ENCODE data around the gene STPG4.

DNA sequence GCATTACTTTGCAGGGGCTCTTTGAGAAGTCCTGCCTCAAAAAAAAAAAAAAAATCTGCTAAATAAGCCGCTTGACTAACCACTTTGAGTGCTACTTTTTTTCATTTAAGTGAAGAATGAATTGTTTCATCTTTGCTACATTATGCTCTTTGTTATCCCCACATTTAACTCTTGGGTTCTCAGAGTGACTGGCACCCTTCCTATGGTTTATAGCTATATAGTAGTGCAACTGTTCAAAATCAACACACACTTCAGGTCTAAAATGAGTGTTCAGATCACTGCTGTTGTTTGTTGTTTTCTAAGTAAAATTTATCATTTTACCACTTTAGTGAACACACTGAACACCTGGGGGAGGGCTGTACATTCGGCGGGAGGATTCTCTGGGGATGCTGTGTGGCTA, 13.6 kb downstream of the STPG4 start:
- TF ChIP-seq POLR2A (IDR thresholded peaks at IDR 0.05) = no peak
- TF ChIP-seq, protein P1, sequence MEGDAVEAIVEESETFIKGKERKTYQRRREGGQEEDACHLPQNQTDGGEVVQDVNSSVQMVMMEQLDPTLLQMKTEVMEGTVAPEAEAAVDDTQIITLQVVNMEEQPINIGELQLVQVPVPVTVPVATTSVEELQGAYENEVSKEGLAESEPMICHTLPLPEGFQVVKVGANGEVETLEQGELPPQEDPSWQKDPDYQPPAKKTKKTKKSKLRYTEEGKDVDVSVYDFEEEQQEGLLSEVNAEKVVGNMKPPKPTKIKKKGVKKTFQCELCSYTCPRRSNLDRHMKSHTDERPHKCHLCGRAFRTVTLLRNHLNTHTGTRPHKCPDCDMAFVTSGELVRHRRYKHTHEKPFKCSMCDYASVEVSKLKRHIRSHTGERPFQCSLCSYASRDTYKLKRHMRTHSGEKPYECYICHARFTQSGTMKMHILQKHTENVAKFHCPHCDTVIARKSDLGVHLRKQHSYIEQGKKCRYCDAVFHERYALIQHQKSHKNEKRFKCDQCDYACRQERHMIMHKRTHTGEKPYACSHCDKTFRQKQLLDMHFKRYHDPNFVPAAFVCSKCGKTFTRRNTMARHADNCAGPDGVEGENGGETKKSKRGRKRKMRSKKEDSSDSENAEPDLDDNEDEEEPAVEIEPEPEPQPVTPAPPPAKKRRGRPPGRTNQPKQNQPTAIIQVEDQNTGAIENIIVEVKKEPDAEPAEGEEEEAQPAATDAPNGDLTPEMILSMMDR (IDR thresholded peaks at IDR 0.05) = no peak
- no peak for TF ChIP-seq POLR2AphosphoS5 (IDR thresholded peaks at IDR 0.05)
- TF ChIP-seq EP300 (IDR thresholded peaks at IDR 0.05) = no peak

Data from sigmoid colon (tissue), 4 donors.